Skin of body (tissue), 2 donors: Measurements from ENCODE around the gene ACTL7B. TPM values are rescaled to one million over a fixed set of nuclear protein-coding genes. Genes with fewer than 3 reads are reported as not detected.

Experiments
- small RNA-seq: library from RNA; depleted of rRNA; stranded (forward); fragments of <200 nt; gene quantifications from one replicate; pipeline ENCODE3, GENCODE V24; 2014; ENCODE audit warnings: low replicate concordance
- total RNA-seq: library from RNA; depleted of rRNA; stranded (reverse); fragments of >200 nt; gene quantifications from one replicate; pipeline ENCODE4 v1.2.3, GENCODE V29; 2014

Gene ACTL7B
- total RNA-seq, 1 donor from 2014 or later, result not detected

Small RNAs within 50 kb of the gene (small RNA-seq; reads per million reads assigned to genes)
- gene AL359692.1, result not detected

Other genes with a start within 250 kb of the ACTL7B start
- not detected for gene ACTL7A, start 6.3 kb upstream of the ACTL7B start, total RNA-seq
- 25.4 TPM for gene ELP1, start 78.1 kb upstream of the ACTL7B start, total RNA-seq
- 10.2 TPM for gene ABITRAM, start 78.4 kb upstream of the ACTL7B start, total RNA-seq
- 29.0 TPM for gene CTNNAL1, start 157.5 kb upstream of the ACTL7B start, total RNA-seq